Tibial artery (tissue), 4 donors: ENCODE measurements around the gene MROH8.

Experiments
- DNase-seq, 2 donors: peaks; one replicate each; pipeline ENCODE4 v3.0.0-alpha.2; 2019
- H3K27ac ChIP-seq, 2 donors: fragments of 200-600 bp; sonication (generic) in 1 of 2; 1 replicate in 1 of 2; 2 replicates in 1 of 2; pipeline ENCODE4 v1.5.1; 2018 to 2019; ENCODE audit warnings: mild to moderate bottlenecking in 1 of 2
- H3K27me3 ChIP-seq, 2 donors: fragments of 200-600 bp; sonication (generic) in 1 of 2; one replicate each; pipeline versions ENCODE4 v1.5.1 to v1.6.0; 2016 to 2019
- H3K36me3 ChIP-seq, 3 donors: fragments of 200-600 bp; sonication (generic) in 2 of 3; one replicate each; pipeline ENCODE4 v1.5.1; 2016 to 2019; ENCODE audit warnings: mild to moderate bottlenecking in 2 of 3
- H3K4me1 ChIP-seq, 4 donors: fragments of 200-600 bp; sonication (generic) in 2 of 4; 1 replicate in 3 of 4; 2 replicates in 1 of 4; pipeline ENCODE4 v1.5.1; 2016 to 2019
- H3K4me3 ChIP-seq, 2 donors: fragments of 200-600 bp; sonication (generic) in 1 of 2; 1 replicate in 1 of 2; 2 replicates in 1 of 2; pipeline ENCODE4 v1.5.1; 2018 to 2019; ENCODE audit warnings: mild to moderate bottlenecking in 2 of 2
- H3K9me3 ChIP-seq, 3 donors: fragments of 200-600 bp; sonication (generic) in 1 of 3; one replicate each; pipeline ENCODE4 v1.5.1; 2016 to 2019
- intact Hi-C: fragments of 100-400 bp; cut with DNase I; formaldehyde crosslinking; loops from one replicate; pipeline ENCODE4 v1.15.0; 2023; ENCODE audit warnings: low total_unique reads
- TF ChIP-seq, protein P1 (sequence below), 2 experiments: fragments of 200-600 bp in 1 of 2; fragments of 450-650 bp in 1 of 2; IDR thresholded peaks; one replicate each; pipeline ENCODE4 v1.5.1; 2017 to 2019; ENCODE audit warnings: antibody characterized with exemption in 2 of 2, mild to moderate bottlenecking in 1 of 2, moderate library complexity in 1 of 2

MROH8 gene

DNA sequence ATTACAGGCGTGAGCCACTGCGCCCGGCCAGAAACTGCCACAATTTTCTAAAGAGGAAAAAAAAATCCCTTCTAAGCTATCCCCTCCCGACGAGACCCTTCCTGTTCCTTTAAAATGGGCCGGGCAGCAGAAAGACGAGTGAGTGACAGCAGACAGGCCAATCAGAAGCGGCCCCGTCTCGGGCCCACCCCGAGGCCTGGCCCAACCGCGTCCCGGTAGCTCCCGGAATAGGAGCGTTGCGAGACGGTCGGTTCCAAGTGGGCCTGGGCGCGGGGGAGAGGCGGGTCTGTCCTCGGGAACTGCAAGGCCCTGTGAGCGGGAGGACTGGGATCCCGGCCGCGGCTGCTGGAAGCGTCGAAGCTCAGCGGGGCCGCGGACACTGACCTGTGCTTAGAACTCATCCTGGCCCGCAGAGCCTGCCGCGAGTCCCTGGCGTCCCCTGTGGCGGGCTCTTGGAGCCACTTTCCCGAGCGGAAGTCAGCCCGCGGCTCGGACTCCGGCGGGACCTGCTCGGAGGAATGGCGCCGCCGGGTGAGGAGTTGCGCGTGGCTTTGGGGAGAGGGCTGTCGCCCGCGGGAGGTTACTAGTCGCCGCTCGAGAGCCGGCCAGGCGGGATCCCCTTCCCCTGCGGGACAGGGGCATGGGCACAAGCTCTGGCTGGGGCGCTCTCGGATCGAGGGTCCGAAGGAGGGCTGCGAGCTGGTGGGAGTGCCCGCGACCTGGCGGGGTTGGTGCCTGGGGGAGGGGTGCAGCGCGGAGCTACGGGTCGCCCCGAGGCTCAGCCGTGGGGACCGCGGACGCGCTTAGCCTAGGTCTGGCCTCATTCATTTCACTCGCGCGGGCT lies at the start of gene MROH8, which contains the start of gene RPN2:
Gene MROH8 (minus strand): TSS at position 710 of the 844 bp plus-strand sequence.
Gene RPN2 (plus strand): TSS at position 492 of the 844 bp plus-strand sequence. CDS start 27 bp downstream, at position 519.
- peak; percentile 97 to 99 for DNase-seq
- no peaks in the 10 kb centered on the region for H3K9me3 ChIP-seq
- H3K27ac ChIP-seq, result peak within 1 kb of the TSS; percentile 94 to 96
- H3K36me3 ChIP-seq, result peaks cover 0 to 6% (median under 1%) of the 10 kb centered on the region in 3 donors
- TF ChIP-seq, protein P1, sequence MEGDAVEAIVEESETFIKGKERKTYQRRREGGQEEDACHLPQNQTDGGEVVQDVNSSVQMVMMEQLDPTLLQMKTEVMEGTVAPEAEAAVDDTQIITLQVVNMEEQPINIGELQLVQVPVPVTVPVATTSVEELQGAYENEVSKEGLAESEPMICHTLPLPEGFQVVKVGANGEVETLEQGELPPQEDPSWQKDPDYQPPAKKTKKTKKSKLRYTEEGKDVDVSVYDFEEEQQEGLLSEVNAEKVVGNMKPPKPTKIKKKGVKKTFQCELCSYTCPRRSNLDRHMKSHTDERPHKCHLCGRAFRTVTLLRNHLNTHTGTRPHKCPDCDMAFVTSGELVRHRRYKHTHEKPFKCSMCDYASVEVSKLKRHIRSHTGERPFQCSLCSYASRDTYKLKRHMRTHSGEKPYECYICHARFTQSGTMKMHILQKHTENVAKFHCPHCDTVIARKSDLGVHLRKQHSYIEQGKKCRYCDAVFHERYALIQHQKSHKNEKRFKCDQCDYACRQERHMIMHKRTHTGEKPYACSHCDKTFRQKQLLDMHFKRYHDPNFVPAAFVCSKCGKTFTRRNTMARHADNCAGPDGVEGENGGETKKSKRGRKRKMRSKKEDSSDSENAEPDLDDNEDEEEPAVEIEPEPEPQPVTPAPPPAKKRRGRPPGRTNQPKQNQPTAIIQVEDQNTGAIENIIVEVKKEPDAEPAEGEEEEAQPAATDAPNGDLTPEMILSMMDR (IDR thresholded peaks at IDR 0.05), result peak in 1 of 2 experiments; percentile 23
- intact Hi-C loops, result no loop called here
- H3K4me1 ChIP-seq, result peaks cover 0 to 33% (median 26%) of the 10 kb centered on the region in 4 donors
- H3K4me3 ChIP-seq, result peak within 1 kb of the TSS; percentile 69 to 93
- no peaks in the 10 kb centered on the region for H3K27me3 ChIP-seq

- H3K27ac ChIP-seq, result peak overlapping the region; percentile 29 to 43
- H3K27me3 ChIP-seq, result no peaks in the 10 kb centered on the region
- TF ChIP-seq, protein P1 (IDR thresholded peaks at IDR 0.05), result no peak
- no peak overlapping the region for H3K4me3 ChIP-seq
- H3K36me3 ChIP-seq, result peaks cover 66 to 98% (median 92%) of the 10 kb centered on the region in 3 donors
- H3K9me3 ChIP-seq, result no peaks in the 10 kb centered on the region
- peaks cover 0 to 30% (median 16%) of the 10 kb centered on the region in 4 donors for H3K4me1 ChIP-seq
- intact Hi-C loops, result no loop called here
- no peak for DNase-seq
Observed at GRCh38 chr20:37228656-37229055, 49.3 kb upstream of the MROH8 start.

GRCh38 chr20:37228082-37228481 lies 48.7 kb upstream of the MROH8 start:
- Histone ChIP-seq H3K4me1 (peaks cover 0 to 30% (median 16%) of the 10 kb centered on the region in 4 donors), H3K27ac (peak overlapping the region; percentile 29 to 43)

DNA sequence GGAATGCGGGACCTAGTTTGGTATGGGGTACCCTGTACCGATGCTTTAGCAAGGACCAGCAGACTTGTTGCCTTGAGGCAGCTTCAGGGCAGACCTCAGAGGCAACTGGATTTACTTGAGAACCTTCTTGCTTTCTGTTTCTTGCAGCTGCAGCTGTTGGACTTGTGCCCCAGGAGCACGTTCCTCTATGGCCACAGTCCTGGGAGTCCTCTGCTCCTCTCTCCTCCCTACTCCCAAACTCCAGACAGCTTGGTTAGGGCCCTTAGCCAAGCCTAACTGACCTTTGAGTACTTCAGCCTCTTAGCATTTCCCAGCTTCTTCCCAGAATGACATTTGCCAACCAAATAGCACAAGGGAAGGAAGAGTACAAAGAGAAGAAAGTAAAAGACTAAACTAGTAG lies 47.5 kb upstream of the MROH8 start:
- Histone ChIP-seq H3K4me3 (no peak overlapping the region), H3K36me3 (peaks cover 54 to 98% (median 85%) of the 10 kb centered on the region in 3 donors), H3K4me1 (peaks cover 0 to 30% (median 16%) of the 10 kb centered on the region in 4 donors), H3K27me3 (no peaks in the 10 kb centered on the region), H3K27ac (peak overlapping the region; percentile 5 to 43), H3K9me3 (no peaks in the 10 kb centered on the region)
- peak; percentile 52 to 71 for DNase-seq
- intact Hi-C loops, result no loop called here
- TF ChIP-seq, protein P1 (IDR thresholded peaks at IDR 0.05), result no peak

More at GRCh38 chr20:37228082-37228481, 48.7 kb upstream of the MROH8 start:
- TF ChIP-seq, protein P1 (IDR thresholded peaks at IDR 0.05), result no peak
- Histone ChIP-seq H3K4me3 (no peak overlapping the region), H3K27me3 (no peaks in the 10 kb centered on the region), H3K9me3 (no peaks in the 10 kb centered on the region), H3K36me3 (peaks cover 62 to 98% (median 93%) of the 10 kb centered on the region in 3 donors)
- DNase-seq, result peak in 1 of 2 donors; percentile 27
- intact Hi-C loops, result no loop called here

DNA sequence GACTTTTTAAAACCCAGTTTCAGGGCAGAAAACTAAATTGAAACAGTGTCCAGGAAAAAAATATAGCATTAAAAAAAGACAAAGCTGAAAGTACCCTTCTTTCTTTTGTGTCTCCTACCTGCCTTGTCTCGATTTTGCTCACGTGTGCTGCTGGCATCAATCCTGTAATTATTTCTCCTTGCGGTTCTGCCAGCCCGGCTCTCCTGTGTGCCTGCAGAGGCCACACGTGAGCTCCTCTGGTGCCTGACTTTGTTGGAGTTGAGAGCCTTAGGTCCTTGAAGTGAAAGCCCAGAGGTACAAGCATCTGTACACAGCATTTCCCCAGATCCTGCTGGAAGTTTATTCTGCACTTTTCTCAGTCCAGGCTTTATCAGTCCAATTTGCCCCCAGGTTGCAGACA lies 45.8 kb upstream of the MROH8 start:
- no peak for DNase-seq
- Histone ChIP-seq H3K9me3 (no peaks in the 10 kb centered on the region), H3K27me3 (no peaks in the 10 kb centered on the region), H3K27ac (no peak overlapping the region), H3K4me1 (peaks cover 0 to 35% (median 16%) of the 10 kb centered on the region in 4 donors), H3K36me3 (peaks cover 42 to 87% (median 68%) of the 10 kb centered on the region in 3 donors), H3K4me3 (no peak overlapping the region)
- intact Hi-C loops, result no loop called here
- TF ChIP-seq, protein P1 (IDR thresholded peaks at IDR 0.05), result no peak
